ENCODE data around the gene CTLA4.

- TF ChIP-seq EP300 (IDR thresholded peaks at IDR 0.05), result no peak
- TF ChIP-seq CTCF (IDR thresholded peaks at IDR 0.05), result no peak
These were observed 23.9 kb downstream of the CTLA4 start for GRCh38 chr2:203891474-203891873.
